ENCODE data around the gene CTRL.

Gene CTRL

DNA sequence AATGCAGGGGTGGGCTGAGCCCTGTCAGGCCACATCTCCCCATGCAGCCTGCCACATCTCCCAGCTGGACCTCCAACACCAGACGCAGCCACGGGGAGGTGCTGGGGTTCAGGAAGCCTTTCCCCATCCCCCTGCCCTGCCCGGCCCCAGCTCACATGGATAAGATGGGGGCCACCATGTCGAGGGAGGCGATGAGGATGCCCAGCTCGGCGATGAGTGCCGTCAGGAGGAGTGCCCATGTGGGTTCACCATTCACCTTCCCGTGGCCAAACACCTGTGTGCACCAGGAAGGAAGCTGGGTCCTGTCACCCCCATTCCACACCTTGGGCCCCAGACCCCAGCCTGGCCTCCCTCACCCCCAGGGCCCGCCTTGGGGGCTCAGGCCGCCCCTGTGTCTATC, 18.0 kb upstream of the CTRL start:
- no peak overlapping the region for H3K4me3 ChIP-seq
- no peak for DNase-seq
- H3K27me3 ChIP-seq, result no peaks in the 10 kb centered on the region
- peaks cover 0 to 14% (median 12%) of the 10 kb centered on the region in 4 donors for H3K4me1 ChIP-seq
- intact Hi-C loops (cut with DNase I; ENCODE audit: low total_unique reads), result no loop called here
- H3K27ac ChIP-seq, result no peak overlapping the region
- TF ChIP-seq, protein P1, sequence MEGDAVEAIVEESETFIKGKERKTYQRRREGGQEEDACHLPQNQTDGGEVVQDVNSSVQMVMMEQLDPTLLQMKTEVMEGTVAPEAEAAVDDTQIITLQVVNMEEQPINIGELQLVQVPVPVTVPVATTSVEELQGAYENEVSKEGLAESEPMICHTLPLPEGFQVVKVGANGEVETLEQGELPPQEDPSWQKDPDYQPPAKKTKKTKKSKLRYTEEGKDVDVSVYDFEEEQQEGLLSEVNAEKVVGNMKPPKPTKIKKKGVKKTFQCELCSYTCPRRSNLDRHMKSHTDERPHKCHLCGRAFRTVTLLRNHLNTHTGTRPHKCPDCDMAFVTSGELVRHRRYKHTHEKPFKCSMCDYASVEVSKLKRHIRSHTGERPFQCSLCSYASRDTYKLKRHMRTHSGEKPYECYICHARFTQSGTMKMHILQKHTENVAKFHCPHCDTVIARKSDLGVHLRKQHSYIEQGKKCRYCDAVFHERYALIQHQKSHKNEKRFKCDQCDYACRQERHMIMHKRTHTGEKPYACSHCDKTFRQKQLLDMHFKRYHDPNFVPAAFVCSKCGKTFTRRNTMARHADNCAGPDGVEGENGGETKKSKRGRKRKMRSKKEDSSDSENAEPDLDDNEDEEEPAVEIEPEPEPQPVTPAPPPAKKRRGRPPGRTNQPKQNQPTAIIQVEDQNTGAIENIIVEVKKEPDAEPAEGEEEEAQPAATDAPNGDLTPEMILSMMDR (IDR thresholded peaks at IDR 0.05), result no peak
- H3K36me3 ChIP-seq, result peaks cover 94 to 99% (median 94%) of the 10 kb centered on the region in 3 donors
- no peaks in the 10 kb centered on the region for H3K9me3 ChIP-seq

DNA sequence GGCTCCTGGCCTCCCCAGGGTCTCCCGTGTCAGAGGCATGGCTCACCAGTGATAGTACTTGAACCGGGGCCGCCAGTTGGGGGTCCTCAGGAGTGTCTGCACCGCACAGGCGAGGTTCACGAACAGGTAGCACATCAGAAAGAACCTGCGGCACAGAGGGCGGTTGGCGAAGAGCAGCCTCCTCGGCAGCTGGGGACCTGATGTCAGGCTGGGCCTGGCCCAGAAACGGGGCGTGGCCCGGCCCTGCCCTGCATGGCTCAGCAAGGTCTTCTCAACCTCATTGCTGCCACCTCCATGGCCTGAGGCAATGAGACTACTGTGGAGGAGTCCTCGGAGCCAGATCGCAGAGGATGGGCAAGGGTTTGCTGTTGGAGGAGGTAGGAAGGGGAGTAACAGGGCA, 16.4 kb upstream of the CTRL start:
- no peak for DNase-seq
- peaks cover 0 to 28% (median 26%) of the 10 kb centered on the region in 4 donors for H3K4me1 ChIP-seq
- no peak overlapping the region for H3K27ac ChIP-seq
- TF ChIP-seq, protein P1 (IDR thresholded peaks at IDR 0.05), result no peak
- H3K27me3 ChIP-seq, result no peaks in the 10 kb centered on the region
- H3K9me3 ChIP-seq, result no peaks in the 10 kb centered on the region
- no peak overlapping the region for H3K4me3 ChIP-seq
- intact Hi-C loops (cut with DNase I; ENCODE audit: low total_unique reads), result no loop called here
- peaks cover 79 to 97% (median 90%) of the 10 kb centered on the region in 3 donors for H3K36me3 ChIP-seq

- peaks cover 0 to 29% (median 26%) of the 10 kb centered on the region in 4 donors for H3K4me1 ChIP-seq
- H3K4me3 ChIP-seq, result no peak overlapping the region
- TF ChIP-seq, protein P1 (IDR thresholded peaks at IDR 0.05), result no peak
- H3K27ac ChIP-seq, result no peak overlapping the region
- peaks cover 83 to 98% (median 91%) of the 10 kb centered on the region in 3 donors for H3K36me3 ChIP-seq
- intact Hi-C loops (cut with DNase I; ENCODE audit: low total_unique reads), result no loop called here
- no peaks in the 10 kb centered on the region for H3K9me3 ChIP-seq
- H3K27me3 ChIP-seq, result no peaks in the 10 kb centered on the region
- no peak for DNase-seq
Observed at GRCh38 chr16:67946966-67947558, 15.4 kb upstream of the CTRL start.

DNA sequence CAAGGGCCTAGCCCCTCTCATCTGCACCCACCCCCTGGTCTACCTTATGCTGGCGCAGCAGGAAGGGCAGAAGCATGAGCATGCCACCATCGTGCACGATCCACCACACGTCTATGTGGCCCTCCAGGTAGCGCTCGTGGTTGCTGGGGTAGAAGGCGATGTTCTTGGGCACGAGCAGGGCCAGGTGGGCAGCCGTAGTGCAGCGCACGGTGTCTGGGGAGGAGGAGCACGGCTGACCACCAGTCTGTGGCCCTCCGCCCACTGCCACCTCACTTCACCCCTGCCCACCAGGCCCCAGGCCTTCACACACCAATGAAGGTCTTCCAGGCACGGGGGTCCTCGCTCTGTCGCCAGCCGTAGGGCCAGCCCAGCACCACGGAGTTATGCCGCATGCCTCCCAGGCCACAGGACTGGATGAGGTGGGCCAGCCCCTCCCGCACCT, 14.5 kb upstream of the CTRL start:
- intact Hi-C loops (cut with DNase I; ENCODE audit: low total_unique reads), result no loop called here
- H3K4me1 ChIP-seq, result peaks cover 0 to 23% (median 18%) of the 10 kb centered on the region in 4 donors
- no peaks in the 10 kb centered on the region for H3K9me3 ChIP-seq
- TF ChIP-seq, protein P1 (IDR thresholded peaks at IDR 0.05), result no peak
- no peak overlapping the region for H3K27ac ChIP-seq
- H3K27me3 ChIP-seq, result no peaks in the 10 kb centered on the region
- no peak overlapping the region for H3K4me3 ChIP-seq
- DNase-seq, result no peak
- peaks cover 78 to 96% (median 82%) of the 10 kb centered on the region in 3 donors for H3K36me3 ChIP-seq

DNA sequence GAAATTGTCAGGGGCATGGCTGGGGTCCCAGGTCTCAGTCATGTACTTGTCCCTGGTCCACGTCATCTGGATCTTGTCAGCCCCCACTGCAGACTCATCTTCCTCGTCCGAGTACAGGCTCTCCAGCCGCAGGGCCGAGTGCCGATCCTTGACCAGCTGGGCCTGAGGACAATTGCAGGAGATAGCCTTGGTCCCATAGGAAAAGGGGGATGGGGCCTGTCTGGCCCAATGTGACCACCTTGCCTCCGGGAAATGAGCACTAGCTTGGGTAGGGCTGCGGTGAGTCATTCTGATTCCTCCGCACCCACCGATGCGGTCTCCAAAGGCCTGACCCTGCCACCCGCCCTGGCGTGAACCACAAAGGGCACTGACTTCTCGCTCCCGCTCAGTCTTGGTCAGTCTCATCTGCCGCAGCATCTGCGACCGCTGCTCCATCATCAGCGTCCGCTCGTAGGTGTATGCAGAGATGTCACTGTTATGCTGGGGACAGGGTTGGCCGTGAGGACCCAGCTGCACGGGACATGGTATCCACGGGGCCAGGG, 13.8 kb upstream of the CTRL start:
- peak overlapping the region; percentile 80 to 83 for H3K27ac ChIP-seq
- peak in 1 of 2 donors; percentile 17 for DNase-seq
- peaks cover 0 to 23% (median 18%) of the 10 kb centered on the region in 4 donors for H3K4me1 ChIP-seq
- H3K36me3 ChIP-seq, result peaks cover 74 to 89% (median 76%) of the 10 kb centered on the region in 3 donors
- no peak overlapping the region for H3K4me3 ChIP-seq
- TF ChIP-seq, protein P1 (IDR thresholded peaks at IDR 0.05), result no peak
- intact Hi-C loops (cut with DNase I; ENCODE audit: low total_unique reads), result no loop called here
- H3K9me3 ChIP-seq, result no peaks in the 10 kb centered on the region
- H3K27me3 ChIP-seq, result no peaks in the 10 kb centered on the region

All from tibial artery (tissue), 4 donors.